Stomach (tissue), 4 donors: ENCODE measurements around the gene CACNA2D2.

Source experiments
- CTCF ChIP-seq, 7 experiments: fragments of 450-650 bp in 4 of 7; fragments of 200-600 bp in 3 of 7; sonication (generic) in 3 of 7; IDR thresholded peaks; one replicate each; pipeline ENCODE4 v1.5.1; 2016 to 2019; ENCODE audit warnings: antibody characterized with exemption in 7 of 7, control low read depth in 2 of 7, mild to moderate bottlenecking in 1 of 7
- EP300 ChIP-seq: sonication (generic); formaldehyde crosslinking; IDR thresholded peaks from one replicate; pipeline ENCODE4 v1.6.1; 2017; ENCODE audit warnings: antibody characterized with exemption
- POLR2A ChIP-seq, 4 donors: fragments of 450-650 bp; IDR thresholded peaks; one replicate each; pipeline ENCODE4 v1.6.1; 2016; ENCODE audit warnings: antibody characterized with exemption in 4 of 4, control low read depth in 2 of 4, mild to moderate bottlenecking in 1 of 4, moderate library complexity in 1 of 4

DNA sequence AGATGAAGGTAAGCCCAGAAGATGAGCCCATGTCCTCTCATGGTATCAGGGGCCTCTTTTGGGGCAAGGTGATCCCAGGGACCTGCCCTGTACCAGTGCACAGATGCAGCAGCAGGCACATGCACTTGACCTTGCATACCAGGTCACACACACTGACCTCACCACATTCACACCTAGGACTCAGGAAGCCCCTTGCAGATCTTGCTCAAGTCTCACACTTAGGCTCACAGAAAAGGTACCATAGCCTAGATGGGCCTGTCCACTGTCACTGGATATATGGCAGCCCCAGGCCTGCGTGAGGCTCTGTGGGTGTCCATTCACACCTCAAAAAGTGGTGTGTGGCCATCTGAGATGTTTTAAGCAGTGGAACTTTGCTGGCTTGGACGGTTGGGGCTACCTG, 58.7 kb downstream of the CACNA2D2 start:
- TF ChIP-seq EP300 (no peak), CTCF (IDR thresholded peaks at IDR 0.05) (no peak), POLR2A (IDR thresholded peaks at IDR 0.05) (no peak)
